Smooth muscle cell (in vitro differentiated cells): ENCODE data around the gene ST6GALNAC3. TPM values are rescaled to one million over a fixed set of nuclear protein-coding genes. Genes with fewer than 3 reads are reported as not detected.

Experiments used
- DNase-seq: peaks from one replicate; lab custom pipeline; 2025; ENCODE audit not compliant: unreplicated experiment; lab: John Stamatoyannopoulos, UW
- H2AFZ ChIP-seq: fragments of 200-600 bp; sonication (generic); 2 replicates; pipeline ENCODE4 v1.6.0; 2016; ENCODE audit warnings: antibody characterized with exemption, low read depth, mild to moderate bottlenecking
- H3F3A ChIP-seq: fragments of 200-600 bp; sonication (generic); 2 replicates; pipeline ENCODE4 v1.6.0; 2017; ENCODE audit warnings: antibody characterized with exemption, low read depth
- H3K27ac ChIP-seq: fragments of 200-600 bp; sonication (generic); 2 replicates; pipeline ENCODE4 v1.5.1; 2016; ENCODE audit warnings: low read depth, mild to moderate bottlenecking
- H3K27me3 ChIP-seq: fragments of 200-600 bp; sonication (generic); 2 replicates; pipeline ENCODE4 v1.6.1; 2016; ENCODE audit warnings: low read depth, mild to moderate bottlenecking
- H3K36me3 ChIP-seq: fragments of 200-600 bp; sonication (generic); 2 replicates; pipeline ENCODE4 v1.5.1; 2016; ENCODE audit warnings: low read depth
- H3K4me1 ChIP-seq: fragments of 200-600 bp; sonication (generic); 2 replicates; pipeline ENCODE4 v1.5.1; 2016; ENCODE audit warnings: low read depth
- H3K4me2 ChIP-seq: fragments of 200-600 bp; sonication (generic); 2 replicates; pipeline ENCODE4 v1.6.0; 2016; ENCODE audit warnings: mild to moderate bottlenecking
- H3K4me3 ChIP-seq: fragments of 200-600 bp; sonication (generic); 2 replicates; pipeline ENCODE4 v1.5.1; 2016; ENCODE audit warnings: mild to moderate bottlenecking
- H3K79me2 ChIP-seq: fragments of 200-600 bp; sonication (generic); 2 replicates; pipeline ENCODE4 v1.6.0; 2016; ENCODE audit warnings: low read depth, mild to moderate bottlenecking
- H3K9ac ChIP-seq: fragments of 200-600 bp; sonication (generic); 2 replicates; pipeline ENCODE4 v1.6.0; 2016; ENCODE audit warnings: low read depth
- H3K9me3 ChIP-seq: fragments of 200-600 bp; sonication (generic); replicated peaks from 2 replicates; pipeline ENCODE4 v1.5.1; 2016; ENCODE audit warnings: low read depth
- H4K20me1 ChIP-seq: fragments of 200-600 bp; sonication (generic); 2 replicates; pipeline ENCODE4 v1.6.0; 2016; ENCODE audit warnings: low read depth
- WGBS: methylation state at CpG from one replicate; pipeline ENCODE4 v1.1.7; 2016; ENCODE audit warnings: low lambda C conversion rate; 5-methylcytosine and 5-hydroxymethylcytosine counted together
- polyA plus RNA-seq: library from polyadenylated mRNA; unstranded; fragments of >200 nt; fragmentation: Nextera tagmentation; extraction: Ambion mirVana; gene quantifications from 2 replicates; pipeline ENCODE4 v1.2.1, GENCODE V29; 2016
- total RNA-seq: library from RNA; depleted of rRNA; stranded (reverse); fragments of >200 nt; gene quantifications from 2 replicates; pipeline ENCODE4 v1.2.3, GENCODE V29; 2014
- TF ChIP-seq, protein P1 (sequence below): fragments of 200-600 bp; sonication (generic); IDR thresholded peaks from 2 replicates; pipeline ENCODE4 v1.5.1; 2017; ENCODE audit warnings: borderline replicate concordance, mild to moderate bottlenecking, antibody characterized with exemption; ENCODE audit not compliant: insufficient read depth, poor library complexity, severe bottlenecking

ST6GALNAC3 gene
- total and polyA plus RNA-seq, 2 experiments from 2014 or later = 9.3 to 13.4 TPM

DNA sequence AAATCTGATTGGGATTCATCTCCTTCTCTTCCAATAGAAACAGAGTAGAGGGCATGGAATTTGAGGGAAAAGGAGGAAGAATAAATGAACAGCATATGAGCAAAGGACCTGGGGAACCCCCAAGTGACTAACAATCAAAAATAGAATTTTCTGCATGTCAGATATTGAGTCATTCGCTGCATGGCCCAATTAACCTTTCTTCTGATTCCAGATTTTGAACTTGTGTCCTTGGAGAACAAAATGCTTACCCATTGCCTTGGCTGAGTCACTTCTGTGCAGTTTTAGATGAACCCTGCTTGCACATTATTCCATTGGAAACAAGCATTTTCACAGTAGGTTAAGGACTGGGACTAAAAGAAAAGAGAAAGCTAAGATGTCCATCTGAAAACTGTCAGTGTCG lies 390.5 kb downstream of the ST6GALNAC3 start:
- Histone ChIP-seq H2AFZ (no peak overlapping the region), H3K27ac (no peak overlapping the region), H3K79me2 (no peaks in the 10 kb centered on the region), H3K9me3 (no peaks in the 10 kb centered on the region), H3K36me3 (no peaks in the 10 kb centered on the region), H3K4me2 (no peak overlapping the region), H4K20me1 (no peaks in the 10 kb centered on the region), H3K9ac (no peak overlapping the region), H3F3A (no peaks in the 10 kb centered on the region), H3K4me3 (no peak overlapping the region), H3K27me3 (no peaks in the 10 kb centered on the region), H3K4me1 (no peaks in the 10 kb centered on the region)
- TF ChIP-seq, protein P1, sequence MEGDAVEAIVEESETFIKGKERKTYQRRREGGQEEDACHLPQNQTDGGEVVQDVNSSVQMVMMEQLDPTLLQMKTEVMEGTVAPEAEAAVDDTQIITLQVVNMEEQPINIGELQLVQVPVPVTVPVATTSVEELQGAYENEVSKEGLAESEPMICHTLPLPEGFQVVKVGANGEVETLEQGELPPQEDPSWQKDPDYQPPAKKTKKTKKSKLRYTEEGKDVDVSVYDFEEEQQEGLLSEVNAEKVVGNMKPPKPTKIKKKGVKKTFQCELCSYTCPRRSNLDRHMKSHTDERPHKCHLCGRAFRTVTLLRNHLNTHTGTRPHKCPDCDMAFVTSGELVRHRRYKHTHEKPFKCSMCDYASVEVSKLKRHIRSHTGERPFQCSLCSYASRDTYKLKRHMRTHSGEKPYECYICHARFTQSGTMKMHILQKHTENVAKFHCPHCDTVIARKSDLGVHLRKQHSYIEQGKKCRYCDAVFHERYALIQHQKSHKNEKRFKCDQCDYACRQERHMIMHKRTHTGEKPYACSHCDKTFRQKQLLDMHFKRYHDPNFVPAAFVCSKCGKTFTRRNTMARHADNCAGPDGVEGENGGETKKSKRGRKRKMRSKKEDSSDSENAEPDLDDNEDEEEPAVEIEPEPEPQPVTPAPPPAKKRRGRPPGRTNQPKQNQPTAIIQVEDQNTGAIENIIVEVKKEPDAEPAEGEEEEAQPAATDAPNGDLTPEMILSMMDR = no peak
- 95% methylated on average over 2 of the region's 2 CpGs for WGBS
- DNase-seq = no peak

DNA sequence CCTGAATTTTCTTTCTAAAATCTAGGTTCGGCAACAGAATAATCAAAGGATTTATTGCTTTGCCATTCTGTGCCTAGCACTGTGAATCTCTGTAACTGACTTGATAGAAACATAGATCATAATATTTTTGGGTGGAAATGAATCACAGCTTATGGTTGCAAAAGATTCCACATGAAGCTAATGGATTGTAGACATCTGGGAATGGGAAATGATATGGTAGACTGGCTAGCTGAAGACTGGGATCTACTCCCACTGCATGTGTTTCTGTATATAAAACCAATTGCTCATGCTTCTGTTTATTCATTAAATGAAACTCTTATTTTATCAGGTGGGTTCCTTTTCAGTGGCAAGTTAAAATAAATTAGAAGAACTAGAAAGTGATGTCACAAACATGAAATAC lies 395.6 kb downstream of the ST6GALNAC3 start:
- DNase-seq = no peak
- H2AFZ ChIP-seq = no peak overlapping the region
- no peaks in the 10 kb centered on the region for H3F3A ChIP-seq
- H3K4me3 ChIP-seq = no peak overlapping the region
- H3K79me2 ChIP-seq = no peaks in the 10 kb centered on the region
- H3K36me3 ChIP-seq = no peaks in the 10 kb centered on the region
- no peak overlapping the region for H3K27ac ChIP-seq
- no peaks in the 10 kb centered on the region for H3K4me1 ChIP-seq
- H4K20me1 ChIP-seq = no peaks in the 10 kb centered on the region
- 97% methylated on average over 1 of the region's 1 CpG for WGBS
- no peaks in the 10 kb centered on the region for H3K9me3 ChIP-seq
- no peak overlapping the region for H3K9ac ChIP-seq
- TF ChIP-seq, protein P1 = no peak
- H3K4me2 ChIP-seq = no peak overlapping the region
- H3K27me3 ChIP-seq = no peaks in the 10 kb centered on the region

- Histone ChIP-seq H3K4me3 (no peak overlapping the region), H3K27me3 (no peaks in the 10 kb centered on the region), H3K9ac (no peak overlapping the region), H3K9me3 (no peaks in the 10 kb centered on the region), H3K4me2 (no peak overlapping the region), H3K79me2 (no peaks in the 10 kb centered on the region), H2AFZ (no peak overlapping the region), H3K27ac (no peak overlapping the region), H3F3A (no peaks in the 10 kb centered on the region), H4K20me1 (no peaks in the 10 kb centered on the region), H3K36me3 (no peaks in the 10 kb centered on the region), H3K4me1 (no peaks in the 10 kb centered on the region)
- TF ChIP-seq, protein P1 = no peak
- DNase-seq = no peak
Observed at GRCh38 chr1:76471536-76471935, 397.0 kb downstream of the ST6GALNAC3 start.

- Histone ChIP-seq H3K4me3 (no peak overlapping the region), H3K79me2 (no peaks in the 10 kb centered on the region), H3K27ac (no peak overlapping the region), H3K4me1 (no peaks in the 10 kb centered on the region), H2AFZ (no peak overlapping the region), H3K9ac (no peak overlapping the region), H3F3A (no peaks in the 10 kb centered on the region), H3K36me3 (no peaks in the 10 kb centered on the region), H3K9me3 (no peaks in the 10 kb centered on the region), H4K20me1 (no peaks in the 10 kb centered on the region), H3K27me3 (no peaks in the 10 kb centered on the region), H3K4me2 (no peak overlapping the region)
- TF ChIP-seq, protein P1 = no peak
- WGBS = 73% methylated on average over 1 of the region's 1 CpG
- DNase-seq = no peak
Observed at GRCh38 chr1:76473591-76473990, 399.0 kb downstream of the ST6GALNAC3 start.
